GM21390 (cell line): ENCODE data around the gene TIGD1.
"Not testable (repeated sequence)": the region's sequence is repeated elsewhere in the genome, so short reads cannot be mapped to it uniquely, and the experiment has no call there.

Source experiments
- ATAC-seq: cut with Tn5 transposase; IDR thresholded peaks from one replicate; pipeline ENCODE4 v1.9.1; 2021; ENCODE audit not compliant: unreplicated experiment

TIGD1 gene

DNA sequence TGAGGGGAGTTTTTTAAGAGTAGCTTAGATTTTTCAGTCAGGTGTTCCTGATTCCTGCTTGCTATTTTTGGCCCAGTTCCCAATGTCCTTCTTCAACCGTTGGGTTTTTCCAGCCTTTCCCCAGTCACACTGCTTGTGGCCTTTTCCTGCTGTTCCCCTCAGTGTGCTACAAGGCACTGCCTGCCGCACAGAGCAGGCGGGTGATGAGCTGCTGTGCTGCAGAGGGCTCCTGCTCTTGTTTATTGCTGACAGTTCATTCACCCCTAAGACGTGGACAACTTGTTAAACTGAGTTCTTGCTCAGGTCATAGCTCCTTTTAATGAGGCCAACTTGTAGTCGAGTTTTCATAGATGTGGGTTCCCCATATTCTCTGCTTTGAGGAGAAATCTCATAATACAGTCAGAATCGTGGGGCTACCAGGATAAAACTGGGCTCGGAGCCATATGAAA, 20.7 kb upstream of the TIGD1 start:
- no peak for ATAC-seq

GRCh38 chr2:232570481-232570880, 20.1 kb upstream of the TIGD1 start:
- ATAC-seq: not testable (repeated sequence)

DNA sequence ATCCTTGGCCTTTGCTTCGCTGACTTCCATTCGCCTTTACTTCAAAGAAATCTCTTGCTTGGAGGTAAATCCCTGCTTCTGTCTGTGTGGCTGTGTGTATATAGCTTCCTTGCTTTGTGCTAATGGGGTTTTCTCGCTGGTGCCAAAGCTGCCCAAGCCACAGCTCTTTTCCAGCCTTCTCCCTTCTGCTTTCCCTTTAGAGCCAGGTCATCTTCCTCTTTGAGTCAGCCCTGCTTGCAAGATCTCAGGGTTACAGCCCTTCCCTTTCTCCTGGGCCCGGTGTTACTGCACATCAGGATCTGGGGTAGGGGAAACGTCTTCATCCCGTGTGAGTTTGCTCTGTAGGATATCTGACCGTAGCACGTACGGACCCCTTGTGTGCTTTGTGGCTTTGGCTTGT, 19.2 kb upstream of the TIGD1 start:
- ATAC-seq: no peak

DNA sequence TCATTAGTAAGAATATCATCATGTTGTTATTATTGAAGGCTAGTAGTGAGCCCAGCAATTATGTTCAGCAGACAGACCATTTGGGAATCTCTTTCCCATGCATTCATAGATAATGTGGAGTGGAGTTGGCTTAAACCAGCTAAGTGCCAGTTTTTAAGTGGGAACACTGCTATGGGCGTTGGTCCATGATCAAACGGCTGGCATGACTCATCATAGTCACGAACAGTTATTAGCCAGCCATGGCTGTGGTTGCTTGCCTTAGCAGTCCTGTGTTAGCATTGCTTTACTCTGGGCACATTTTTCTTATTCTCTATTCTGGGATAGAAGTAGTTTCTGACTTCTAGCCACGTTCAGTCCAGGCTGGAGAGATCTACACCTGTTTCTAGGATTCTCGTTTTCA, 17.8 kb upstream of the TIGD1 start:
- no peak for ATAC-seq

- ATAC-seq: no peak
Observed at GRCh38 chr2:232567721-232568120, 17.4 kb upstream of the TIGD1 start.

DNA sequence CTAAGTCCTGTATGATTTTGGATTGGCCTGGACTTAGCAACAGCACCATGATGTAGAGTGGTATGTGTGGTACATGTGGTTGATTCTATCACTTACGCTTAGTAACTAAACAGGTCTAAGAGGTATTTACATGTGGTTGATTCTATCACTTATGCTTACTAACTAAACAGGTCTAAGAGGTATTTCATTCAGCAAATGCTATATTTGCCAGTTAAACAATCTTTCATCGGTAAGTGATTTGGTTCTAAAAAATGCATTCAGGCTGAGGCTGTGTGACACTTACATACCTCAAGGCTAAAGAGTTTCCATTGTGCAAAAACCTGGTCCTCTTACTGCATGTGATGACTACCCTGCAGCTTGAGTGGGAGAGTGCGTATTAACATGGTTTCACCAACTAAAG, 13.2 kb upstream of the TIGD1 start:
- ATAC-seq: no peak

DNA sequence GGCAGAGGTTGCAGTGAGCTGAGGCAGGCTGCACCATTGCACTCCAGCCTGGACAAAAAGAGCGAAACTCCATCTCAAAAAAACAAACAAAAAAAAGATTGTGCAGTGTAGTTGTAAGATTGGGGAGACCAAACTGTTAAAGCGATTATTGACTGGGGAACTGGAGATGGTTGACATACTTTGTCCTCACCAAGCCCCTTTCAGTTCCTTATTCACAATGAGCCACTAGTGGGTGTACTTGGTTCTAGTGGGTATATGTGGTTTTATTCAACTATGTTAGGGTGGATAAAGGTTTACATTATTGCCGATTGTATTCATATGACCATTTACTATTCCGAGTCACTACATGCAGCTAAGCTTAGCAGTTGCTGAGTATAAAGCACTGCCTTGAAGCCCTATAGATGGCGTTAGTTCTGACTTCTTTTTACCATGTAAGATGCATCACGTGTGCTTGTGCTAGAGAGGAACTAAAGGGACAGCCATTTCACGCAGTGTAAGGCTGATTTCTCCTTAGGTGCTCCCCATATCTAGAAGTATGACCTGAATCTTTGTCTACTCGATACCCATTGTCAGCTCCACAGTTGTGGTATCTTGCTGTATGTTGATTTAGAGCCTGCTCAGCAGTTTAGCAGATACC, 12.3 kb upstream of the TIGD1 start:
- ATAC-seq: no peak

DNA sequence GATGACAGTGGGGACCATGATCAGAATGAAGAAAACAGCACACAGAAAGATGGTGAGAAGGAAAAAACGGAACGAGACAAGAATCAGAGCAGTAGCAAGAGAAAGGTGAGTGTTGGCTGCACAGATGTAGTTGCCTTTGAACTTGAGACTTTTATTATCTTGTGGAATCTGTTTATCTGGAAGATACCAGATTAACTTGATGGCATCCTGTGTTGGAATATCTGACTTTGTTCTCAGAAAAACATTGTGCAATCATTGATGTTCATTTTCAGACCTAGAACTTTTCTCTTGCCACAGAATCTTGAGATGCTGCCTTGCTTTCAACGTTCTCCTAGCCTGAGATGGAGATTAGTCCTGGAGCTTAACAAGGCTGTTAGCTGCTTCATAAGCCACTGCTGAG, 6.1 kb upstream of the TIGD1 start:
- no peak for ATAC-seq

- ATAC-seq: no peak
Observed at GRCh38 chr2:232551776-232552175, 1.4 kb upstream of the TIGD1 start.

- ATAC-seq: no peak
Observed at GRCh38 chr2:232551250-232551638, 887 bp upstream of the TIGD1 start.

GRCh38 chr2:232549655-232550353, 553 bp downstream of the TIGD1 start:
- ATAC-seq: no peak

DNA sequence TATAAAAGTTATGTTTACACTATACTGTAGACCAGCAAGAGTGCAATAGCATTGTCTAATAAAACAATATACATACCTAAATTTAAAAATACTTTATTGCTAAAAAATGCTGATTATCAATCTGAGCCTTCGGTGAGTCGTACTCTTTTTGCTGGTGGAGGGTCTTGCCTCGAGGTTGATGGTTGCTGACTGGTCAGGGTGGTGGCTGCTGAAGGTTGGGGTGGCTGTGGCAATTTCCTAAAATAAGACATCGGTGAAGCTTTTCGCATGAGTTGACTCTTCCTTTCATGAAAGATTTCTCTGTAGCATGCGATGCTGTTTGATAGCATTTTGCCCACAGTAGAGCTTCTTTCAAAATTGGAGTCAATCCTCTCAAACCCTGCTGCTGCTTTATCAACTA, 2.4 kb downstream of the TIGD1 start:
- ATAC-seq: no peak

GRCh38 chr2:232545511-232546375, 4.6 kb downstream of the TIGD1 start:
- ATAC-seq: no peak

GRCh38 chr2:232544674-232545073, 5.7 kb downstream of the TIGD1 start:
- ATAC-seq: no peak

DNA sequence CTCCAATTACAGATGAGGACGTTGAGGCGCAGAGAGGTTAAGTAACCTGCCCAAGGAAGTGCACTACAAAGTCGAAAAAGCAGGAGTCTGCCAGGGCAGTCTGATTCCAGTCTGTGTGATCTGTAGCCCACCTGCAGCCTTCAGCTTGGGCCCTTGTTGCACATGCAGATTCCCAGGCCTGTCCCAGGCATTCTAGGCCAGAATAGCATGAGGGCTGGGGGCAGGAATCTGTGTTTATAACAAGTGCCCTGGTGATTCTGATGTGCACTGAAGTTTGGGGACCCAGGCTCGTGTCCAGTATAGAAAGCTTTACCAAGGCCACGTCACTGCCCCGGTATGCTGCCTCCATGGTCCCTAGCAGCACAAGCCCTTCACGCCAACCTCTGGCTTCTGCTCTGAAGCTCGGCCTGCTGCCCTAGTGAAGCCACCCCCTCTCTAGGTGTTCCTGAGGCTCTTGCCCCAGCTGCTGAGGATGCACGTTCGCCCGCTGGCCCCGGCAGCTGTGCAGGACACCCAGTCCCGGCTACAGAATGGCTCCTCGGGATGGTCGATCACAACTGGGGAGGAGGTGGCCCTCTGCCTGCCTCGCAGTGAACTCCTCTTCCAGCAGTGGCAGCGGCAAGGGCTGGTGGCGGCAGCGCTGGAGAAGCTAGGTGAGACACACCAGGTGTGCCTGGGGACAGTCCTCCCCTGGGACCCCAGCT, 6.3 kb downstream of the TIGD1 start:
- ATAC-seq: no peak

GRCh38 chr2:232543491-232543890, 6.9 kb downstream of the TIGD1 start:
- no peak for ATAC-seq

- ATAC-seq: no peak
Observed at GRCh38 chr2:232542715-232543467, 7.5 kb downstream of the TIGD1 start.

DNA sequence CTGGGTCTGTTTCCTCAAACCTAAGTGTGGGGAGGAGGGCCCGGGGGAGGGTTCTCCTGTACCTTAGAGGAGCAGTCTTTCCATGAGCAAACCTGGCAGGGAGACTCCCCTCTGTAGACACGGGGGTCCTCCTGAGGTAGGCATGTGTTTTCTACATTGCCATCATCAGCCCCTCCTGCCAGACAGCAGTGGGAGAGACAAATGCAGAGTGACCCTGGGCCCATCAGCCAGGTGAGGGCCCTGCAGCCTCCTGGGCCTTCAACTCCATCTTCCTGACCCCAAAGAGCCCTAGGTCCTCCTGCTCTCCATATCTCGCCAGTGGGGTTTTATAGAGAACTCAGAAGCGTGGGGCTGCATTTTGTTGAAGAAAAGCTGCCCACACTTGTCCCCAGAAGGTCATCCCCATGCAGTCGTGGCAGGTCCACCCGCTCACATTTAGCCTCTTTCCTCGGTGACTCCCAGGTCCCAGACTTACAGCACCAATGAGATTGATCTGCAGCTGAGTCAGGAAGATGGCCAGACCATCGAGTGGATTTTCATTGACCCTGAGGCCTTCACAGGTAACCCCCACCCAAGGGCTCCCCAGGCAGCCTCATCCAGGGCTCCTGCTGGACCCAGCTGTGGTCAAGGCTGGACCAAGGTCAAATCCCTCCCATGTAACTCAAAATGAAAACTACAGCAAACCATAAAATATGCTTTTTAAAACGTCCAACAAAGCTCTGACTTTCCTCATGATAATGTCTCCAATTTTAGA, 8.2 kb downstream of the TIGD1 start:
- ATAC-seq: no peak

DNA sequence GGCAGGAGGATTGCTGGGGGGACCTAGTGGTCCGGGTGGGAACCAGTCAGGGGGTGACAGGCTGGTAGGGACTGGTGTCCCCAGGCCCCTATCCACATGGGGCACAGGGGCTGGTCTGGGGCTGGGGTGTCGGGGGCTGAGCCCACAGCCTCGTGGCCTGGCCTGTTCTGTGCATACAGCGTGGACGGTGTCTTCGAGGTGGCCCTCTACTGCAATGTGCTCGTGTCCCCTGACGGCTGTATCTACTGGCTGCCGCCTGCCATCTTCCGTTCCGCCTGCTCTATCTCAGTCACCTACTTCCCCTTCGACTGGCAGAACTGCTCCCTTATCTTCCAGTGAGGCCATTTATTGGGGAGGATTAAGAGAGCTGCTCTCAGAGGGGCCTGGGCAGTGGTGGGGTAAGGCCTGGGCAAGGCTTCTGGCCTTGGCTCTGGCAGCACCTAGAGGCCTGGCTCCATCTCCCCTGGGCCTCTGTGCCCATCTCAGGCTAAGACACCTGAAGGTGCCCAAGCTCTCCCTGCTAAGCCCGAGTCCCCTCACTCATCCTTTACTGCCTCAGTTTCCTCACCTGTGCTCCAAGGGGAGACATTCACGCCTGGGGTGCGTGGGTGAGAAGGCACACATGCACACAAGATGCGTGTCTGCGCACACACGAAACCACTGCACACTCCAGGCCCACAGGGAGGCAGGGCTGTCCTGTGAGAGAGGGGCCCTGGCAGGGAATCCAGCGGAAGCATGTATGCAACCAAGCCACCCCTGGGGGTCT, 9.0 kb downstream of the TIGD1 start:
- ATAC-seq: no peak
